Astrocyte (in vitro differentiated cells and primary cell): ENCODE measurements around the gene DIAPH1. TPM values are rescaled to one million over a fixed set of nuclear protein-coding genes. Genes with fewer than 3 reads are reported as not detected.

Experiments
- DNase-seq: peaks from one replicate; pipeline ENCODE4 v3.0.0-alpha.2; 2010; ENCODE audit warnings: low read depth
- FAIRE-seq: peaks from 2 replicates; lab custom pipeline; 2011; peaks lifted over from hg19 to GRCh38; lab: Jason Lieb, UNC
- H2AFZ ChIP-seq: 2 replicates; pipeline ENCODE4 v1.6.0; 2012; ENCODE audit warnings: low read depth, low read length, inconsistent platforms
- H3K27ac ChIP-seq: 2 replicates; pipeline ENCODE4 v1.5.1; 2011; ENCODE audit warnings: low read depth, low read length, inconsistent platforms
- H3K27me3 ChIP-seq: 2 replicates; pipeline ENCODE4 v1.6.0; 2011; ENCODE audit warnings: low read length, inconsistent platforms; ENCODE audit not compliant: insufficient read depth
- H3K36me3 ChIP-seq: 2 replicates; pipeline ENCODE4 v1.5.1; 2011; ENCODE audit warnings: low read length, inconsistent platforms; ENCODE audit not compliant: insufficient read depth
- H3K4me1 ChIP-seq: 2 replicates; pipeline ENCODE4 v1.5.1; 2011; ENCODE audit warnings: low read length, inconsistent platforms; ENCODE audit not compliant: insufficient read depth
- H3K4me2 ChIP-seq: 2 replicates; pipeline ENCODE4 v1.6.0; 2012; ENCODE audit warnings: low read length, inconsistent platforms
- H3K4me3 ChIP-seq: 2 replicates; pipeline ENCODE4 v1.5.1; 2011; ENCODE audit warnings: low read depth, mild to moderate bottlenecking, low read length, inconsistent platforms; ENCODE audit not compliant: insufficient read depth
- H3K79me2 ChIP-seq: 2 replicates; pipeline ENCODE4 v1.6.0; 2012; ENCODE audit warnings: mild to moderate bottlenecking, low read length, inconsistent platforms; ENCODE audit not compliant: insufficient read depth
- H3K9ac ChIP-seq: 2 replicates; pipeline ENCODE4 v1.6.0; 2012; ENCODE audit warnings: mild to moderate bottlenecking, low read length, inconsistent platforms
- H3K9me3 ChIP-seq: 2 replicates; pipeline ENCODE4 v1.5.1; 2012; ENCODE audit warnings: low read depth, mild to moderate bottlenecking, low read length, inconsistent platforms; ENCODE audit not compliant: insufficient read depth
- H4K20me1 ChIP-seq: 2 replicates; pipeline ENCODE4 v1.6.0; 2012; ENCODE audit warnings: low read length, inconsistent platforms; ENCODE audit not compliant: insufficient read depth
- H3K27ac Mint-ChIP-seq: one replicate; pipeline ENCODE4 v1.8.0; 2021; ENCODE audit warnings: mild to moderate bottlenecking, mixed read lengths; ENCODE audit not compliant: unreplicated experiment
- H3K27me3 Mint-ChIP-seq: one replicate; pipeline ENCODE4 v1.8.0; 2021; ENCODE audit warnings: low read depth, mixed read lengths; ENCODE audit not compliant: unreplicated experiment
- H3K36me3 Mint-ChIP-seq: one replicate; pipeline ENCODE4 v1.8.0; 2021; ENCODE audit warnings: low read depth, mixed read lengths; ENCODE audit not compliant: unreplicated experiment
- H3K4me1 Mint-ChIP-seq: one replicate; pipeline ENCODE4 v1.8.0; 2021; ENCODE audit warnings: low read depth, mixed read lengths; ENCODE audit not compliant: unreplicated experiment
- H3K4me3 Mint-ChIP-seq: one replicate; pipeline ENCODE4 v1.8.0; 2021; ENCODE audit warnings: mild to moderate bottlenecking, moderate library complexity, mixed read lengths; ENCODE audit not compliant: unreplicated experiment
- H3K9me3 Mint-ChIP-seq: one replicate; pipeline ENCODE4 v1.8.0; 2021; ENCODE audit warnings: mild to moderate bottlenecking, mixed read lengths; ENCODE audit not compliant: unreplicated experiment
- CTCF ChIP-seq: IDR thresholded peaks from 2 replicates; pipeline ENCODE4 v1.5.1; 2011; ENCODE audit warnings: low read depth, mild to moderate bottlenecking, inconsistent platforms, low read length, moderate library complexity; ENCODE audit not compliant: insufficient read depth
- EZH2 ChIP-seq: IDR thresholded peaks from 2 replicates; pipeline ENCODE4 v1.6.1; 2012; ENCODE audit warnings: mild to moderate bottlenecking, low read length, inconsistent platforms; ENCODE audit not compliant: insufficient read depth
- total RNA-seq: library from RNA; stranded (reverse); gene quantifications from 2 replicates; pipeline ENCODE4 v1.2.1, GENCODE V29; 2021

The DIAPH1 gene
- total RNA-seq, 1 donor from 2014 or later, result 78.8 TPM

GRCh38 chr5:141490271-141490670, 128.5 kb downstream of the DIAPH1 start:
- H3K4me3 ChIP-seq, result no peak overlapping the region
- H3K27me3 ChIP-seq, result no peaks in the 10 kb centered on the region
- H2AFZ ChIP-seq, result no peak overlapping the region
- peaks cover 40% of the 10 kb centered on the region for H3K4me1 ChIP-seq
- peaks cover 33% of the 10 kb centered on the region for H3K4me1 Mint-ChIP-seq
- H3K79me2 ChIP-seq, result peaks cover 61% of the 10 kb centered on the region
- no peaks in the 10 kb centered on the region for H3K9me3 ChIP-seq
- no peak overlapping the region for H3K4me2 ChIP-seq
- peaks cover 40% of the 10 kb centered on the region for H3K36me3 Mint-ChIP-seq
- no peak overlapping the region for H3K27ac ChIP-seq
- TF ChIP-seq EZH2 (no peak), CTCF (no peak)
- H3K9me3 Mint-ChIP-seq, result peaks cover 2% of the 10 kb centered on the region
- H3K4me3 Mint-ChIP-seq, result no peak overlapping the region
- no peak overlapping the region for H3K9ac ChIP-seq
- peak overlapping the region; percentile 15 for H3K27ac Mint-ChIP-seq
- H3K27me3 Mint-ChIP-seq, result no peaks in the 10 kb centered on the region
- H4K20me1 ChIP-seq, result peaks cover 58% of the 10 kb centered on the region
- H3K36me3 ChIP-seq, result no peaks in the 10 kb centered on the region
- no peak for DNase-seq
- FAIRE-seq, result no peak

DNA sequence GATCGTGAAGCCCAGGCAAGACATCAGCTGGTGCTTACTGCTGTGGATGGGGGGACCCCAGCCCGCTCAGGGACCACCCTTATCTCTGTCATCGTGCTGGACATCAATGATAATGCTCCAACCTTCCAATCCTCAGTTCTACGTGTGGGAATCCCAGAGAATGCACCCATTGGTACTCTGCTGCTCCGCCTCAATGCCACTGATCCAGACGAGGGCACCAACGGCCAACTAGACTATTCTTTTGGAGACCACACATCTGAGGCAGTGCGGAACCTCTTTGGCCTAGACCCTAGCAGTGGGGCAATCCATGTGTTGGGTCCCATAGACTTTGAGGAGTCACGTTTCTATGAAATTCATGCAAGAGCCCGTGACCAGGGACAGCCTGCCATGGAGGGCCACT, 129.0 kb downstream of the DIAPH1 start:
- Mint-ChIP-seq H3K4me3 (peak overlapping the region; percentile 41), H3K9me3 (peaks cover 2% of the 10 kb centered on the region), H3K27ac (peak overlapping the region; percentile 89), H3K36me3 (peaks cover 44% of the 10 kb centered on the region), H3K4me1 (peaks cover 35% of the 10 kb centered on the region), H3K27me3 (no peaks in the 10 kb centered on the region)
- Histone ChIP-seq H4K20me1 (peaks cover 63% of the 10 kb centered on the region), H3K27ac (no peak overlapping the region), H3K4me3 (peak overlapping the region; percentile 39), H2AFZ (no peak overlapping the region), H3K79me2 (peaks cover 62% of the 10 kb centered on the region), H3K9me3 (no peaks in the 10 kb centered on the region), H3K4me1 (peaks cover 40% of the 10 kb centered on the region), H3K9ac (no peak overlapping the region), H3K4me2 (peak overlapping the region; percentile 84), H3K27me3 (no peaks in the 10 kb centered on the region), H3K36me3 (no peaks in the 10 kb centered on the region)
- DNase-seq (no peak), FAIRE-seq (no peak)
- TF ChIP-seq CTCF (no peak), EZH2 (no peak)

DNA sequence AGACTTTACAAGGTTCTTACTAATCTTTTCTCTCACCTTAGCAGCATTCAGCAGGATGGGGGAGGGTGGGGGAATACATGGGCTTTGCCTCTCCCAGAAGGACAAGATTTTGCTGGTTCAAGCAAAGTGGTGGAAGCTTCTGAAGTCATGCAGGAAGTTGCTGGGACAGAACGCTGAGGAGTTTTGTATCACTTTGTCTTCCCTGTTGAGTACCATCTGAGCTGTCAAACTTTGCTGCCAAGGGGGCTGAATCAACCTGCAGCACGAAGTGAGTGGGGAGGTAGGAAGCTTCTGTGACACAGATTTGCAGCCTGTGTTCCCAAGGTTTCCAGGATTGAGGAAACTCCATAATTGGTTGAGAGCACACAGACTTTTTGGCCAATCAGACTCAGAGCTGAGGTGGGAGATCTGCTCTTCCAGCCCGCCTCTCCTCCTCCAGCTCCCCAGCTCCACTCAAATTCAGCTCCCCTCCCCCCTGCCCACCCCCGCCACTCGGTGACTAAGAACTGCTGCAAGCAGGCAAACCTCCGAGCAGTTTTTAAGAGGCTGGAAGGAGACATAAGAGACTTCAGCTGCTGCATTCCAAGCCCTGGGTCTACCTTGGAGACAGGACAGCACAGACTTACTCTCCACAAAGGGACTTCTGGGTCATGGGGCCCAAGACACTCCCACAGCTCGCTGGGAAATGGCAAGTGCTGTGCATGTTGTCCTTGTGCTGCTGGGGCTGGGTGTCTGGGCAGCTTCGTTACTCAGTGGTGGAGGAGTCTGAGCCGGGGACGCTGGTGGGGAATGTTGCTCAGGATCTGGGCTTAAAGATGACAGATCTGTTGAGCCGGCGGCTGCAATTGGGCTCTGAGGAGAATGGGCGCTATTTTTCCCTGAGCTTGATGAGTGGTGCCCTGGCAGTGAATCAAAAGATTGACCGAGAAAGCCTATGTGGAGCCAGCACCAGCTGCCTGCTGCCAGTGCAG, 129.9 kb downstream of the DIAPH1 start, which contains the start of gene PCDHGC5:
Gene PCDHGC5, plus strand, starts transcription at position 491 of the 971 bp plus-strand sequence. Its CDS starts 160 bp downstream, at position 651.
- Mint-ChIP-seq H3K4me3 (peak within 1 kb of the TSS; percentile 60), H3K9me3 (peaks cover 2% of the 10 kb centered on the region), H3K27me3 (no peaks in the 10 kb centered on the region), H3K27ac (peak within 1 kb of the TSS; percentile 89), H3K36me3 (peaks cover 42% of the 10 kb centered on the region), H3K4me1 (peaks cover 33% of the 10 kb centered on the region)
- peak within 1 kb of the TSS; percentile 44 for H3K9ac ChIP-seq
- peaks cover 31% of the 10 kb centered on the region for H3K4me1 ChIP-seq
- H3K27me3 ChIP-seq, result no peaks in the 10 kb centered on the region
- no peaks in the 10 kb centered on the region for H3K36me3 ChIP-seq
- TF ChIP-seq CTCF, result no peak
- no peak for TF ChIP-seq EZH2
- H3K9me3 ChIP-seq, result no peaks in the 10 kb centered on the region
- H3K4me2 ChIP-seq, result peak within 1 kb of the TSS; percentile 84
- H3K27ac ChIP-seq, result peak within 1 kb of the TSS; percentile 33
- peaks cover 63% of the 10 kb centered on the region for H3K79me2 ChIP-seq
- peaks cover 71% of the 10 kb centered on the region for H4K20me1 ChIP-seq
- no peak within 1 kb of the TSS for H2AFZ ChIP-seq
- peak within 1 kb of the TSS; percentile 39 for H3K4me3 ChIP-seq
- FAIRE-seq, result peak; percentile 65
- DNase-seq, result peak; percentile 74
